ENCODE measurements around the gene ACACA. TPM values are rescaled to one million over a fixed set of nuclear protein-coding genes. Genes with fewer than 3 reads are reported as not detected.

The ACACA gene
- total RNA-seq, 4 donors from 2014 or later, result 40.5 to 64.1 (median 51.8) TPM

- no peak overlapping the region for H3K4me3 ChIP-seq
- TF ChIP-seq CTCF (IDR thresholded peaks at IDR 0.05) (no peak), POLR2AphosphoS5 (IDR thresholded peaks at IDR 0.05) (no peak), POLR2A (IDR thresholded peaks at IDR 0.05) (no peak)
- no peak overlapping the region for H3K27ac ChIP-seq
- H3K36me3 ChIP-seq, result peaks cover 0 to 43% of the 10 kb centered on the region in 2 donors
- no peaks in the 10 kb centered on the region for H3K9me3 ChIP-seq
- WGBS, 2 donors (ENCODE audit: low coverage in 1 of 2), result 74 to 75% methylated on average over 3 to 6 of the region's 6 CpGs
- no peaks in the 10 kb centered on the region for H3K4me1 ChIP-seq
- H3K27me3 ChIP-seq, result no peaks in the 10 kb centered on the region
- ATAC-seq, result no peak
Measured at GRCh38 chr17:37039269-37039668, 367.4 kb downstream of the ACACA start.

- H3K27me3 ChIP-seq, result no peaks in the 10 kb centered on the region
- no peak for ATAC-seq
- peaks cover 3 to 35% of the 10 kb centered on the region in 2 donors for H3K36me3 ChIP-seq
- no peaks in the 10 kb centered on the region for H3K9me3 ChIP-seq
- H3K4me1 ChIP-seq, result no peaks in the 10 kb centered on the region
- no peak overlapping the region for H3K27ac ChIP-seq
- WGBS, 2 donors (ENCODE audit: low coverage in 1 of 2), result 78 to 85% methylated on average over 3 to 4 of the region's 5 CpGs
- H3K4me3 ChIP-seq, result no peak overlapping the region
- TF ChIP-seq EP300 (IDR thresholded peaks at IDR 0.05), result no peak
- TF ChIP-seq POLR2AphosphoS5 (IDR thresholded peaks at IDR 0.05), result no peak
- TF ChIP-seq CTCF (IDR thresholded peaks at IDR 0.05), result no peak
- no peak for TF ChIP-seq POLR2A (IDR thresholded peaks at IDR 0.05)
Measured at GRCh38 chr17:37037590-37038155, 369.0 kb downstream of the ACACA start.

Other genes with a start within 250 kb of the ACACA start
- gene C17orf78, start 30.9 kb downstream of the ACACA start, total RNA-seq, result not detected
- gene TADA2A, start 50 bp upstream of the ACACA start, total RNA-seq, result 10 to 100 TPM; 17.5 to 21.5 (median 18.5) TPM
- gene DUSP14, start 83.1 kb upstream of the ACACA start, total RNA-seq, result 10 to 100 TPM; 11.8 to 46.0 (median 28.2) TPM
- 10 to 100 TPM; 11.9 to 29.9 (median 16.8) TPM for gene SYNRG, start 202.6 kb upstream of the ACACA start, total RNA-seq
- gene DDX52, start 236.6 kb upstream of the ACACA start, total RNA-seq, result 10 to 100 TPM; 16.4 to 29.9 (median 18.3) TPM